Medulla oblongata (tissue), 1 donor: ENCODE measurements around the gene ANKRD34B.

Experiments used
- DNase-seq: peaks from one replicate; pipeline ENCODE4 v3.0.0-alpha.2; 2015; ENCODE audit errors: extremely low spot score

ANKRD34B gene

DNA sequence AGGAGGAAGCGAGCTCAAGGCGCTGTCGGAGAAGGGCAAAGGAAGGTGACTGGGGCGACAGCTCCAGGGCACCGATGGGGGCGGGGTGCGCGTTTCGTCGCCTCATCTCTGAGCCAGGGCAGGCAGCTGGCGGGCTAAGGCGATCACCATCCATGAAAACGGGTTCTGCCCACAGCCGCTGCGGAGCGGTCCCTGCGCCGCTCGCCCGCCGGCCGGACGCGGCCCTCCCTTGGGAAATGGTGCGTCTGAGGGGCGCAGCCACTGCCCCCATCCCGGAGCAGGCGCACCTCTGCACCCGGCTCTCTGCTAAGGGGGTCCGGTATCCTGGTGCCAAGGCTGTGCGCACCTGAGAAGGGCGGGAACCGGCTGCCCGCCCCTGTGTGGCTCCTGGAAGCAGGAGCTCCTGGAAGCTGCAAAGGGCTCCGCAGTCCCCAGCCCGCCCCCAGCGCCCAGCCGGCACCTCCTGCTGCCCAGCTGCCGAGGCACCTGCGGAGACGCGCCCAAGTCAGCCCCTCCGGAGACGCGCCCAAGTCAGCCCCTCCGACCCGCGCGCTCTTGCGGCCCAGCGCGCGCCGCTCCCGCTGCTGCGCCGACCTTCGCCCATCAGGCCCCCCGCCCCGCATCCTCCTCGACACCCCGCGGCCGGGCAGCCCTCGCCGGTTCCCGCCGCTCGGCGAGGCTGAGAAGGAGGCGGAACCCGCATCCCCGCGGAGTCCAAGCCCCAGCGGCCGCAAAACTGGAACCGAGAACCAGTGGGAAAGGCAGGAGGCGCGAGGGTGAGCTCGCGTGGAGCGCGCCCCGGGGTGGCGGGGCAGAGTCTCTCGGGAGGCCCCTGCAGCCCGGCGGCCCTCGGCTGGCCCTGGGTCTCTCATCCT lies 757 bp downstream of the ANKRD34B start:
- DNase-seq = no peak

DNA sequence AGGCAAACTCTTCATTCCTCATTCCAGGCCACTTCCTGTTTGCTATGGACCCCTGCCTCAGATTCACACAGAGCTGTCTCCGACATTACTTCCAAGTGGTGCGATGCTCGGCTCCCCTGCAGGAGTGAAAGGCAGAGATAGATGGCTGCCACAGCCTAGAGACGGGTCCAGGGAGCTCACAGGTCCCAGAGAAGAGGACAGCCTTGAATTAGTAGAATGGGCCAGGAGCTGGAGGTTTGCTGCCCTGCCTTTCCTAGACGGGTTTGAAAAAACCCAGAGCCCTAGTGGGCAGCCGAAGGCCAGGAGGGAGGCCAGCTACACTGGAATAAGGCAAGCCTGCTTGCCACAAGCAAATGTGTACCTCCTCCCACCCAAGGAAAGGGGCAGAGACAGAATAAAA lies 1.8 kb downstream of the ANKRD34B start:
- no peak for DNase-seq

DNA sequence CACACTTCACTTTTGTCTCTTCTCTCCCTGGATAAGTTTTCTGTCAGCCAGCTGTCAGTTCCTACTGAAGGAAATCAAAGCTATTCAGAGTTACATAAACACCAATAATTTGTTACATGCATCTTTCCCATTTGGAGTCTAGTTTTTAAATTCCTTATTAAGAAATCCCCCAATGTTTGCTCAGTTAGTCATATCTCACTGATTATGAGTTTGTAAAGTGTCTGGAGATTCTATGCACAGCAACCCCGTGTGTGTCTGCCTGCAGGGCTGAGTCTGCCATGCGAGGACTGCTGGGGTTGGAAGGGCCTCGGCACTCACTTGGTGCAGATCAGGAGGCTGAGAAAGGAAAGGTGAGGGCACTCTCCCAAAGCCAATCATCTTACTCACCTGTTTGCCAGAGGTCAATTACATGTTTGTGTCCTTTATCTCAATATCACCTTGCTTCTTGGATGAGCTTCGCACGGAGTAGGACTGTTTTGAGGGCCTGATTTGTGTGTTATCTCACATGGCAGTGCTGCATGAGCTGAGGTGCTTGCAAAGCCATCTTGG lies 3.3 kb downstream of the ANKRD34B start:
- DNase-seq = no peak

DNA sequence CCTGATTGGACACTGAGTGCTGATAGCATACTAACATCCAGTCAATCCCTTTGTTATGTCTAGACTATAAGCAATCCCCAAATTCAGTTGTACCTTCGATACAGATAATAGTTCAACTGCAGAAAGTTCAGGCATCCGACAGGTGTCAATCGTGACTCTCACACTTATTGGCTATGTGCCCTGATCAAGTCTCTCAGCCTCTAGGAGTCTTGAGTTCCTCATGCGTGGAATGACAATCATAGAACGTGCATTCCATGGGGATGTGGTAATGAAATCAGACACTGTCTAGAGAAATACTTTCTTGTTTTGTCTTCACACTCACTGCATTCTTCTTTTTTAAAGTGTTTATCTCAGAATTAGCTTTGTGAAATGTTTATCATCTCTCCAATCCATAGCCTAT lies 4.8 kb downstream of the ANKRD34B start:
- DNase-seq = no peak

DNA sequence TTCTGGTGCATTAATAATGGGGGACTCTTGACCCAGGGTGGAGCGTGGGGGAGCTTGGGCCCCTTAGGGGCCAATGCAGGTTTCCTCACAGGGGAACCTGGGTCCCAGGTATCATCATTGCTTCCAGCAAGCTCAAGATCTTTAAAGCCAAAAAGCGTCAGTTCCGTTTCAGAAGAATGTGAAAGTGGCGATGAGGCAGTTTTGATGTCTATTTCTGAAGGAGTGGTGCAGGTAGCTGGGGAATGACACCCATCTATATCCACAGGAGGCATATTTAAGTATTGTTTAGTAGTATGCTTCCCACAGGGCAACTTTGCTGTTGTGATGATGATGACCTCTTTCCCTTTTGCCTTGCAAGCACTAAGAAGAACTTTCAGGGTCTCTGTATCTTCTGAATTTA lies 10.8 kb downstream of the ANKRD34B start:
- no peak for DNase-seq

DNA sequence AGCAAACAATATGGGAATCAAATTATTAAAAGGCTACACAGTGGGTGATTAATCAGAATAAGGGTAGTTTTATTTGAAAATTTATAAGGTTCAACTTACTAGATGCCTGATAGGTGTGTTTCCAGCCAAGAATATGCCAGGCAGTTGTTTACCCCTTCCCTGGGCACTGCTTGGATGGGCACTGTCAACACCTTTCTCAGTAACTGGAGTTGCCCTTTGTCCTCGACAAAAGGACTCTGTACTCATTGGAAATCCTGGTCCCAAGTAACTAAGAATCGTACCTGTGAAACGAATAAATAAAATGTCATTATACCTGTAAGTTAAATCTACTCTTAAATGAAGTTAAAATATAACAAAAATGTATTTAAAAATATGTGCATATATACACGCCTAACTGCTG lies 15.0 kb downstream of the ANKRD34B start:
- no peak for DNase-seq

DNA sequence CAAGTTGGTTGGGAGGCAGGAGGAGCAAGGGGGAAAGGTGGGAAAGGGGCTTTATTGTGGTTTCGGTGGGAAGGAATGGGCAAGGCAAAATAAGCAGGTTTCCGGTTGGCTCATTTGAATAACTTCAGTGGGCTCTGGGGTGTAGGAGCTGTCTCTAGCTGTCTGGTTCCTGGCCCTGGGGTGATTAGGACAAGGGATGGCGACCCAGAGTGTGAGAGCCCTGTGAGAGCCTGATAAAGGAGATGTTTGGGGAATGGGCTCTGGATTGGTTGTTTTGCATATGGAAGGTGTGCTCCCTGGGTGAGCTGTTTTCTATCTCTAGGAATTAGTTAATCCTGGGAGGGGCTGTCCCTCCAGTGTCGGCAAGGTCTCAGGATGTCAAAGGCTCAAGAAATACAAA lies 15.4 kb downstream of the ANKRD34B start:
- DNase-seq = no peak

DNA sequence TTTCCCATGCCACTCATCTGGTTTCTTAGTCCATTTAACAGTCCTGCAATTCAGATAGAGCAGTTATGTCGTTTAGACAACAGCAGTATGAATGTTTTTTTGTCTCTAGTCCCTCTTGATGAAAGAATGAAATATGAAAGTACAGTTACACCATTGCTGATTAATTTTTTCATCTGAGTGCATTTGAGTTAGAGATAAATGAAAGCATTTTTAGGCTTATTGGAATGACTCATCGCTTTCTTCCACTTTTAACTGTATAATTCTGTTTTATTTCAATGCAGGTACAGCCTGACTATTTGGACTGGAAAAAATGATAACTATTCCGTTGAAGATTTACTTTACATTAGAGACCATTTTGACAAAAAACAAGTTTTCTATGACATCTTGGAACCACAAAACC lies 28.7 kb downstream of the ANKRD34B start:
- no peak for DNase-seq

DNA sequence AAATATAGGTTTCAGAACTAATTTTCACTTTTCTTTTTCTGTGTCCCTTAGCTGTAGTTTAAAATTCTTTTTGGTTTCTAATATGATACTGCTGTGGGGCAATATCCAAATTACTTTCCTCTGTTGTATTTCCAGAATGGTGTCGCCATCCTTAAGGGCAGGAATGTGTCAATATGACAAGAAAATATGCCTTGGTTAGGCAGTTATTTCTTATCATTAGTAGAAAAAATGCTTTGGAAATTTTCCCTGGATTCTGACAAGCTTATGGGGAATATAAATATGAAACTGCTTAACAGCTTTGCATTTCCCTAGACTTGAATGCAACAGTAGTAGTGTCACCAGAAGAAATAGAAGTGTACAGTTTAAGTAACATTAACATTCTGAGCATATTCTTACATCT lies 29.4 kb downstream of the ANKRD34B start:
- DNase-seq = no peak

DNA sequence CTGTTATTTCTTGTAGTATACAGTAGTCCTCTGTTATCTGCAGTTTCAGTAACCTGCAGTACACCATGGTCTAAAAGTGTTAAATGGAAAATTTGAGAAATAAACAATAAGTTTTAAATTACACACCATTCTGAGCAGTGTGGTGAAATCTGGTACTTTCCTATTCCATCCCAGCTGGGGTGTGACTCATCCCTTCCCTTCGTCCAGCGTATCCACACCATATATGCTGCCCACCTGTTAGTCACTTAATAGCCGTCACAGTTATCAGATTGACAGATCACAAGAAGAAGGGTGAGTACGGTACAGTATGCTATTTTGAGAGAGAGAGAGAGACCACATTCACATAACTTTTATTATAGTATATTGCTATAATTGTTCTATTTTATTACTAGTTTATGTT lies 53.3 kb downstream of the ANKRD34B start:
- DNase-seq = no peak

DNA sequence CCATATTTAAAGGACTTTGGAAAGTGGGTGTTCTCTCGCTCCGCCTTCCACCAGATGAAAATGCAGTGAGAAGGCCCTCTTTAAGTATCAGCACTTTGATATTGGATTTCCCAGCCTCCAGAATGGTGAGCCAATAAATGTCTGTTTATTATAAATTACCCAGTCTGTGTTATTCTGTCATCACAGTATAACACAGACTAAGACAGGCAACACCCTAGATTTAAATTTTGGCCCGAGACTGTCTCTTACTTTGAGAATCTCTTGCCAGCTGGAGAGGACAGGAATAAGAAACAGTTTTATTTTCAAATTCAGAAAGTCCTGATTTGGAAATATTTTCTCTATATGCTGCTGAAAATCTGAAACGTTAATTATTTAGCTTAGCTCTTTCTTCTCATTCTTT lies 60.7 kb downstream of the ANKRD34B start:
- no peak for DNase-seq

DNA sequence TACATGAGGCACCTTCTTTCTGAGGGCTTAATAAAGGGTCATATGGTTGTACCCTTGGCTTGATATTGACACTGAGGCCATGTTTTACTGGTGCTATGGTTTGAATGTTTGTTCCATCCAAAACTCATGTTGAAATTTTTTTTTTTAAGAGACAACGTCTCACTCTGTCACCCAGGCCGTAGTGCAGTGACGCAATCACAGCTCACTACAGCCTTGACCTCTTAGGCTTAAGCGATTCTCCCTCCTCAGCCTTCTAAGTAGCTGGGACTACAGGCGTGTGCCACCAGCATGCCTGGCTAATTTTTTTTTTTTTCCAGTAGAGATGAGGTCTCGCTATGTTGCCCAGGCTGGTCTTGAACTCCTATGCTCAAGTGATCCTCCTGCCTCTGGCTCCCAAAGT lies 61.2 kb downstream of the ANKRD34B start:
- DNase-seq = no peak

DNA sequence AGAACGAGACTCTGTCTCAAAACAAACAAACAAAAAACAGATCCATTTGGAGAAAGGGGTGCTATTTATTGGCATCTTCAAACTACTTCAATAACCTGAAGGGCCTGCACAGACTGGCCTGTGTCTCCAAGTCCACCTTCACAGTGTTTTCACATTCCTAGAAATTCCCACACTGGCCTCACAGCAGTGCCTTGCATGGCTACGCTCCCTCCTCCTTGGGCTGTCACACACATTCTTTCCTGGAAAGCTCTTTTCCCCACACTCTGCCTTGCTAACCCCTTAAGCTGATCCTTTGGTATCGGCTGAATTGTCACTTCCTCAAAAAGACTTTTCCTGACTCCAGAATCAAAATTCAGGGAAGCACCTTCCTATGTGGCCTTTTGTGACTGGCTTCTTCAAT lies 62.4 kb downstream of the ANKRD34B start:
- no peak for DNase-seq
